Measurements from ENCODE around the gene AIFM2.
"Not testable (repeated sequence)": the region's sequence is repeated elsewhere in the genome, so short reads cannot be mapped to it uniquely, and the experiment has no call there.

AIFM2 gene

GRCh38 chr10:70121281-70121949 lies 11.2 kb downstream of the AIFM2 start:
- DNase-seq (ENCODE audit: low spot score) = no peak

DNA sequence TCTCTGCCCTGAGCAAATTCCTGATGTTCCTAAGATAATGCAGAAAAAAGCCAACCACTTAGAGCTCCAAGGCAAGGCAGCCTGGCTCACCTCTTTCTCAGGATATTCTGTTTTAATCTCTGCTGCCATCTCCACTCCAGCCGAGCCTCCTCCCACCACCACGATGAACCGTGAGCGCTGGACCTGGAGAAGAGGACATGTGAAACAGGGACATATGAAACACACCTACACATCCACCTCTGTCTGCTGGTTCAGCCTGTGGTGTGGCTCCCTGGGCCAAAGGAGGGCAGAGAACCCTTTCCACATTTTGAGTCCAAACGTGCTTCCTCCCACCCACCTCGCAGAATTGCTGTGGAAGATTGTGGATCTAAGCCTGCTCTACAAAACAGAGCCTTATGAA lies 12.2 kb downstream of the AIFM2 start:
- DNase-seq (ENCODE audit: low spot score) = no peak

DNA sequence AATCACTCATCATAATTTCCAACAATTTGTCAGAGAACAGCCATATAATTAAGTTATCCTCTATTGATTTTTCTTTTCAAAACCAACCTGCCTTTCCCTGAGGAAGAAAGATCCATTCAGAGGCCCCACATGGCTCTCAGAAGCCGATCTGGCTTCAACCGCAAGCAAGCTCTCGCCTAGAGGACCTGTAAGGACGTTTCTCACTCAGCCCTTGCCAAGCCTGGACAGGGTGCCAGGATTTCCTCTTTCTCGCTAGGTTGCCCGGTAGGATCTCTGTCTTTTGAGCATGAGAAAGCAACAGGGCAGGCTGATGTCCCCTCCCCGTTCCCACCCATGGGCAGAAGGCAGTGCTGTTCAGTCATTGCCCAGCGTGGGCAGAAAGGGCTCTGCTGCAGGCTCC lies 13.0 kb downstream of the AIFM2 start:
- no peak for DNase-seq (ENCODE audit: low spot score)

DNA sequence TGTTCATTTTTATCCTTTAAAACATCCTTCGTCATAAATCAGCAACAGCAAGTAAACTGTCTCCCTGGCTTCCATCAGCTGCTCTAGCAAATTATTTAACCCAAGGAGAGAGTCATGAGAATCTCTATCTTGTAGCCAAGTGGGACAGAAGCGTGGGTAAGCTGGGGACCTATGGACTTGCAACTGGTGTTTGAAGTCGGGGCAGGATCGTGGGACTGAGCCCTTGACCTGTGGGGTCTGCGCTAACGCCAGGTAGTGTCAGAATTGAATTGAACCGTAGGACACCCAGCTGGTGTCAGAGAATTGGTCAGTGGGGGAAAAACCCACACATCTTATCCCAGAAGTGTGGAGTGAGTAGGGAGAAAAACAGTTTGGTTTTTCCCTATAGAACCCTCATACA lies 13.4 kb downstream of the AIFM2 start:
- DNase-seq (ENCODE audit: low spot score) = no peak

- no peak for DNase-seq (ENCODE audit: low spot score)
These were observed 14.4 kb downstream of the AIFM2 start for GRCh38 chr10:70118196-70118595.

- no peak for DNase-seq (ENCODE audit: low spot score)
These were observed 15.0 kb downstream of the AIFM2 start for GRCh38 chr10:70117646-70118045.

DNA sequence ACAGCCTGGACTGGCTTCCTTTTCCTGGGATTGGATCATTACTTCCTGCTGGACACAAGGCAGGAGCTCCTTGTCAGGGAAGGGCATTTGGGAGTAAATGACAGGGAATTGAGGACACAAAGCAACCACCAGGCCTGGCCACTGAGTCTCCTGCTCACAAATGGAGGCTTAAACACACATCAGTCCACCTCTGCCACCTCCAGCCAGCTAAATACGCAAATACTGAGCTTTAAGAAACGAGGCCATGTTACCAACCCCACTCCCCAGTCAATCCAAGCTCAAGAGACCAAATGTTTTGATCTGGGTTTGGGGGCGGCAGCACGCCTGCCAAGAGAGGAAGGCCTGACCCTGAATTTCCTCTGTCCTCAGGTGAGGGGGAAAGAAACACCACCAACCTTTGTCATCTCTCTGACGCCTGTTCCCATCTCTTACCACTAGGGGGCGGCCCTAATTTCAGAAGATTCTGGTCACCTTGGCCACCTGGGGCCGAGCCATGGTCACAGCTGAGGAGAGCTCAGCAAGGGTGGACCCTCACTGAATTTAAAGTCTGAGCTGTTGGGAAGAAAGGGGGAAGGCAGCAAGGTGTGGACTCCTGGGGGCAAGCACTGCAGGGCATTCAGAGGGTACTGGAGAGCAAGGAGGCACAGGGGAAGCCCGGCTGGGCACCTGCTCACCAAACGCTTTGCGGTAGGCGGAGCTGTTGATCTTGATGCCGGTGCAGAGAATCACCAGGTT lies 16.5 kb downstream of the AIFM2 start:
- peak; percentile 76 for DNase-seq (ENCODE audit: low spot score)

GRCh38 chr10:70114902-70115301 lies 17.7 kb downstream of the AIFM2 start:
- DNase-seq (ENCODE audit: low spot score) = no peak

GRCh38 chr10:70112071-70112470 lies 20.6 kb downstream of the AIFM2 start:
- DNase-seq (ENCODE audit: low spot score) = no peak

GRCh38 chr10:70111496-70111895 lies 21.1 kb downstream of the AIFM2 start:
- no peak for DNase-seq (ENCODE audit: low spot score)

DNA sequence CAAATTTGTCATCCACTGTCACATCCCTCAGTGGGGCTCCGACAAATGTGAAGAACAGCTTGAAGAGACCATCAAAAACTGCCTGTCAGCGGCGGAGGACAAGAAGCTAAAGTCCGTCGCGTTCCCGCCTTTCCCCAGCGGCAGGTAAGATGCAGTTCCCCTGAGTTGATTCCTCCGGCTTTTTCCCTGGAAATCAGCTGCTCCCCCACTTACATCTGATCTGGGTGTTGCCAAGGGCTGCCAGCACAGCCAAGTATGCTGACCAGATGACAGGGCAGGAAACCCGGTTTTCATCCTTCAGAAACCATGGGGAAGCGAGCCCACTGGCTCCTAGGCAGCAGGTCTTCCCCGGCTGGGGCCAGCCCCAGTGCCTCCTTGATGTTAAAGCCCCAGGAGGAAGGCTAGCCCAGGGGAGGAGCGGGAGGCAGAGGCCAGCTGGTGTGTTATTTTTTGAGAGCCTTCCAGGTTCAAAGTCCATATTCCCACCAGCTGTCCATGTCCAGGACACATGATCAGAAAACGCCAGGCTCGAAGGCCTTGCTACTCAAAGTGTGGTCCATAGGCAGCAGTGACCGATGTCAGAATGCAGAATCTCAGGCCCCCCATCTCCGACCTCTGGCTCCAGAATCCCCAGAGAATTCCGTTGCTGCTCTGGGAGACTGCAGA lies 23.4 kb downstream of the AIFM2 start:
- DNase-seq (ENCODE audit: low spot score) = no peak

DNA sequence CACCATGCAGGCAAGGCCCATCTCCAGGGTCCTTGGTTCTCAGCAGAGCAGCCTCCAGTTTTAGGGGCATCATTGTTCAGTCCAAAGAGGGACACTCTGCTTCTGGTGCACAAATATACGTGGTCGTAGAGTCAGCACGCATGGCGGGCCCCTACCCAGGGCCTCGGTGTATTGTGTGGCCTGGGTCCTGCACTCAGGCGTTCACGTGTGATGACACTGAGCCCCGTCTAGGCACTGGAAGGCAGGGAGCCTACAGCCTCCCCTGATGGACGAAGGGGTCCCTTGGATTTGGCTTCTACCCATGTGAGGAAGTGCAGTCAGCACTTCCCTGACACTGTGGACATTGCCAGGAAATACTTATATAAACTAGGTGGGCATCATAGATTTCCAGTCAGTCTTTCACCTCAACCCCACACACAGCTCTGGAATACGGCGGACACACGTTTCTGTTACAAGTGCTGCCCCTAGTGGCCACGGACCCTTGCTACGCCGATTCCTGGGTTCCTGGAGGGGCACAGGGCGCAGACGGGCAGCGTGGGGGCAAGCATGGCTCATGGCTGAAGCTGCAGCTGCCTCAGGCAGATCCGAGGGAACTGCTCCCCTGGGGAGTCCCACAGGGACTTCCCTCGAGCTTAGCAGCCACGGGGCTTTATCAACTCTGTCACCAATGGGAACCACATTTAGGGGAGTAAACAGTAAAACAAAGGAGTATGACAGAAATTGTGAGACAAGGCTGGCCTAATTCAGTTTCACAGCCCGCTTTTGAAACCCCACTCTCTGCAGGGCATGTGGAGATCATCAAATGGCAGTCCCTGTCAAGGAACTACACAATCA lies 25.4 kb downstream of the AIFM2 start:
- peak; percentile 38 for DNase-seq (ENCODE audit: low spot score)

DNA sequence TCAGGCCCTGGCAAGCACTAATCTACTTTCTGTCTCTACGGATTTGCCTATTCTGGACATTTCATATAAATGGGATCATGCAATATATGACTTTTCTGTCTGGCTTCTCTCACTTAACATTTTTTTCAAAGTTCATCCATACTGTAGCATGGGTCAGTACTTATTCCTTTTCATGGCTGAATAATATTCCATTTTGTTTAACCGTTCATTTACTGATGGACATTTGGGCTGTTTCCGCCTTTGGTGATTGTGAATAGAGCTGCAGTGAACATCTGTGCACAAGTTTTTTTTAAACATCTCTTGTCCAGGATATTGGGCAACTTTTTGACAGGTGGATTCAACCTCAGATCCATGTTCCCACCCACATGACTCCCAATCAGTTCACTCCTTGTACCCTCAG lies 31.0 kb downstream of the AIFM2 start:
- no peak for DNase-seq (ENCODE audit: low spot score)

DNA sequence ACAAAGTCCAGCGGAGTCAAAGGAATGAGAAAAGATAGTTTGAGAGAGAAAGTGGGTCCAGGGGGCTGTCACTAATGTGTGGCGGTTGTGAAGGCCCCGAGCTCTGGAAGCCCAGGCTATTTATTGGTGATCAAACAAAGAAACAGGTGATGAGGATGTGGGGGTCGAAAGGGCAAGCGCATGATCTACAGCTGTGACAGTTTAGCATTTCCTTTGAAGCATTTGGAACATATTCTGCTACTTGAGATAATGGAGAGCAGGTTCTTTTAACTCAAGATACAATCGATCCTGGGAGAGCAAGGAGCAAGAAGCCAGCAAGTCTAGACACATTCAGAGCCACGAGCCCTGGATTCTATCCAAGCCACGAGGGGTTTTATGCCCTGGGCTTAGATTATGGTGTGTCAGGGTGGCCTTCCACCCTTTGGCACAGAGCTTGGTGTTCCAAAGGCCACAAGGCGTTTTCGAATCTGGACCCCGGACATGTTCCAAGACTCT lies 31.5 kb downstream of the AIFM2 start:
- DNase-seq (ENCODE audit: low spot score) = not testable (repeated sequence)

DNA sequence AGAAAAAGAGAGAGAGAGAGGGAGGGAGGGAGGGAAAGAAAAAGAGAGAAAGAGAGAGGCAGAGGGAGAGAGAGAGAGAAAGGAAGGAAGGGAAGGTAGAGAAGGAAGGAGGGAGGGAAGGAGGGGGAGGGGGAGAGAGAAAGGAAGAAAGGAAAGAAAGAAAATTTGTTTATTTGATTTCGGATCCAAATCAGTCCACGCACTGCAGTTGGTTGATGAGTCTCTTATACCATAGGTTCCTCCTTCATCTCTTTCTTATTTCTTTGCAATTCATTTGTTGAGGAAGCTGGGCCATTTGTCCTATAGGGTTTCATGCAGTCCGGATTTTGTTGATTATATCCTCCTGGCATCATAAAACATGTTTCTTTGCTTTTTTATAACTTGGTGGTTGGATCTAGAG lies 34.4 kb downstream of the AIFM2 start:
- DNase-seq (ENCODE audit: low spot score) = no peak

- DNase-seq (ENCODE audit: low spot score) = no peak
These were observed 35.2 kb downstream of the AIFM2 start for GRCh38 chr10:70097459-70097858.

- no peak for DNase-seq (ENCODE audit: low spot score)
These were observed 35.8 kb downstream of the AIFM2 start for GRCh38 chr10:70096705-70097420.

DNA sequence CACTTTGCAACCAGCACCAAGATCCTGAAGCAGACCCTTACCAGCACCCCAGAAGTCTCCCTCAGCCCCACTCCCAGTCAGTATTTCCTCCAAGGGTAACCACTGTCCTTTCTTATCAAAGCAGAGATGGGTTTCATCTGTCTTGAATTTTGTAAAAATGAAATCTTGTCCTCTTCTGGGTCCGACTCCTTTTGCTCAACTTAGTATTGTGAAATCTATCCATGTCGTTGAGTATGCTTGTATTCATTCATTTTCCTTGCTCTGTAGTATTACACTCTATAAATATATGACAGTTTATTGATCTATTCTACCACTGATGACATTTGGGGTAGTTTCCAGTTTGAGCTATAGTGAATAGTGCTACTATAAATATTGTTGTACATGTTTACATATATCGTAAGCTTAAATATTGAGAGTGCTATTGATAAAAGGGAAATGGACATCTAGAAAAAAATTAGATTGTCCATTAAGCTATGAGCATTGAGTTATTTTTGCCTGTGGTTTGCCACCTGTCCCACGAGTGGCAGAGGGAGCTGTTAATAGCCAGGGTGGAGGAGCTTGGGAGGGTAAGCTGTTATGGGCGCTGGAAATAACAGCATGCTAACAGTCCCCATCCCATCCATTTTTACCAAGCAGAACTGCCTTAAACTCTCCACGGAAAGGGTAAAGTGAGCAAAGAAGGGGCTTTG lies 36.5 kb downstream of the AIFM2 start:
- DNase-seq (ENCODE audit: low spot score) = no peak

GRCh38 chr10:70094250-70094649 lies 38.4 kb downstream of the AIFM2 start:
- no peak for DNase-seq (ENCODE audit: low spot score)

- DNase-seq (ENCODE audit: low spot score) = no peak
These were observed 39.2 kb downstream of the AIFM2 start for GRCh38 chr10:70093335-70093944.

- no peak for DNase-seq (ENCODE audit: low spot score)
These were observed 40.3 kb downstream of the AIFM2 start for GRCh38 chr10:70092389-70092718.
